GM12878 (cell line): ENCODE data around the gene ZSWIM3. TPM values are rescaled to one million over a fixed set of nuclear protein-coding genes. Genes with fewer than 3 reads are reported as not detected.

Source experiments
- ATAC-seq: fragments of 200-7000 bp; cut with Tn5 transposase; 3 replicates; pipeline ENCODE4 v1.9.1; 2020; ENCODE audit warnings: mild to moderate bottlenecking, moderate library complexity
- BruUV-seq: library from RNA; stranded (reverse); fragments of 400-500 nt; replicated peaks from 2 replicates; lab custom pipeline; 2021; lab: Mats Ljungman, UMichigan
- CTCF ChIA-PET: fragments of 300-600 bp; sonication (Branson Sonifier 250); formaldehyde crosslinking; extraction: SDS; loops from one replicate; lab custom pipeline; 2021; ENCODE audit warnings: inconsistent platforms; lab: Yijun Ruan, JAX
- POLR2A ChIA-PET: fragments of 350-600 bp; formaldehyde crosslinking; extraction: SDS; loops from one replicate; lab custom pipeline; 2021; ENCODE audit warnings: inconsistent platforms; lab: Charles Lee
- RAD21 ChIA-PET: fragments of 300-600 bp; sonication (Branson Sonifier 250); formaldehyde crosslinking; loops from one replicate; lab custom pipeline; 2023; ENCODE audit warnings: antibody characterized with exemption; ENCODE audit not compliant: unreplicated experiment; lab: Charles Lee
- SMC1A ChIA-PET: fragments of 300-600 bp; sonication (Branson Sonifier 250); formaldehyde crosslinking; loops from one replicate; lab custom pipeline; 2023; ENCODE audit not compliant: unreplicated experiment, uncharacterized antibody; lab: Charles Lee
- DNase-seq: peaks from one replicate; pipeline ENCODE4 v3.0.0-alpha.2; 2011; ENCODE audit warnings: low read depth, low spot score
- FAIRE-seq: peaks from 3 replicates; lab custom pipeline; 2011; peaks lifted over from hg19 to GRCh38; lab: Jason Lieb, UNC
- H2AFZ ChIP-seq: 2 replicates; pipeline ENCODE4 v1.6.0; 2011; ENCODE audit warnings: low read depth, low read length, control low read depth; ENCODE audit not compliant: control insufficient read depth
- H3K27ac ChIP-seq: 2 replicates; pipeline ENCODE4 v1.5.1; 2011; ENCODE audit warnings: control low read depth; ENCODE audit not compliant: control insufficient read depth, insufficient read depth
- H3K27me3 ChIP-seq, 2 experiments: replicated peaks in 1 of 2; 2 replicates each; pipeline versions ENCODE4 v1.6.0 to v1.6.1; 2011; ENCODE audit warnings: low read length in 1 of 2; ENCODE audit not compliant: control insufficient read depth in 2 of 2, insufficient read depth in 2 of 2
- H3K36me3 ChIP-seq, 2 experiments: 2 replicates each; pipeline ENCODE4 v1.5.1; 2011; ENCODE audit warnings: low read length in 1 of 2; ENCODE audit not compliant: control insufficient read depth in 2 of 2, insufficient read depth in 2 of 2
- H3K4me1 ChIP-seq: 2 replicates; pipeline ENCODE4 v1.6.1; 2011; ENCODE audit warnings: mild to moderate bottlenecking, low read length, moderate library complexity, mixed read lengths; ENCODE audit not compliant: control insufficient read depth, insufficient read depth
- H3K4me2 ChIP-seq: 2 replicates; pipeline ENCODE4 v1.6.0; 2011; ENCODE audit warnings: control low read depth; ENCODE audit not compliant: control insufficient read depth, insufficient read depth
- H3K4me3 ChIP-seq: fragments of 200-600 bp; sonication (generic); 2 replicates; pipeline ENCODE4 v1.5.1; 2016
- H3K79me2 ChIP-seq: 2 replicates; pipeline ENCODE4 v1.6.0; 2011; ENCODE audit warnings: low read length; ENCODE audit not compliant: control insufficient read depth, insufficient read depth
- H3K9ac ChIP-seq: 2 replicates; pipeline ENCODE4 v1.8.0; 2011; ENCODE audit warnings: low read length, control low read depth, mixed read lengths; ENCODE audit not compliant: control insufficient read depth, insufficient read depth
- H3K9me3 ChIP-seq: replicated peaks from 3 replicates; pipeline ENCODE4 v1.5.1; 2011; ENCODE audit warnings: mild to moderate bottlenecking, low read length; ENCODE audit not compliant: control insufficient read depth, insufficient read depth
- H4K20me1 ChIP-seq: 2 replicates; pipeline ENCODE4 v1.6.0; 2011; ENCODE audit not compliant: control insufficient read depth, insufficient read depth
- BMI1 ChIP-seq: fragments of 450-650 bp; IDR thresholded peaks from 2 replicates; pipeline ENCODE4 v1.6.1; 2016; ENCODE audit warnings: mild to moderate bottlenecking, moderate library complexity, borderline replicate concordance
- HDAC2 ChIP-seq: fragments of 200-600 bp; sonication (generic); IDR thresholded peaks from 2 replicates; pipeline ENCODE4 v1.6.1; 2017
- JUNB ChIP-seq: IDR thresholded peaks from 2 replicates; pipeline ENCODE4 v1.6.1; 2016; ENCODE audit warnings: antibody characterized with exemption, mild to moderate bottlenecking
- PML ChIP-seq: IDR thresholded peaks from 2 replicates; pipeline ENCODE4 v1.6.1; 2012; ENCODE audit warnings: low read length, inconsistent platforms
- RUNX3 ChIP-seq: IDR thresholded peaks from 2 replicates; pipeline ENCODE4 v1.6.1; 2012; ENCODE audit warnings: low read length, inconsistent platforms
- SREBF1 ChIP-seq: IDR thresholded peaks from 2 replicates; pipeline ENCODE4 v1.6.1; 2012; ENCODE audit warnings: mild to moderate bottlenecking, low read length
- WGBS: methylation state at CpG from one replicate; pipeline ENCODE4 v1.1.6; 2016; ENCODE audit warnings: low lambda C conversion rate; ENCODE audit not compliant: insufficient replicate concordance, insufficient coverage; ENCODE audit errors: missing lambda C conversion rate; 5-methylcytosine and 5-hydroxymethylcytosine counted together
- in situ Hi-C: fragments of 300-500 bp; cut with MboI; formaldehyde crosslinking; loops from 9 replicates; pipeline ENCODE4 v1.14.3; 2018; ENCODE audit warnings: mixed read lengths
- intact Hi-C: fragments of 100-400 bp; cut with micrococcal nuclease; formaldehyde crosslinking; loops from one replicate; pipeline ENCODE4 v1.14.2; 2022; ENCODE audit not compliant: unreplicated experiment
- polyA plus RNA-seq, 11 experiments: library from polyadenylated mRNA; depleted of rRNA in 4 of 11; unstranded in 6 of 11; stranded (reverse) in 5 of 11; fragments of >200 nt; fragmentation: Nextera tagmentation in 4 of 11; fragmentation: Illumina TruSeq in 1 of 11; extraction: Ambion mirVana in 4 of 11; extraction: Trizol in 1 of 11; gene quantifications; 1 replicate in 1 of 11; 2 replicates in 10 of 11; pipeline versions ENCODE4 v1.2.1 to v1.2.3, GENCODE V29; 2011 to 2016; ENCODE audit warnings: inconsistent platforms in 2 of 11, missing spikeins in 2 of 11, low read depth in 1 of 11
- total RNA-seq, 4 experiments: library from RNA; depleted of rRNA in 3 of 4; stranded (reverse); fragments of >200 nt in 3 of 4; fragmentation: Illumina TruSeq in 1 of 4; extraction: Trizol in 1 of 4; gene quantifications; 2 replicates each; pipeline versions ENCODE4 v1.2.1 to v1.2.3, GENCODE V29; 2013 to 2021
- TF ChIP-seq, protein P1 (sequence below): fragments of 150-350 bp; IDR thresholded peaks from 2 replicates; pipeline ENCODE4 v1.6.1; 2016; ENCODE audit warnings: low read depth, low read length
- TF ChIP-seq, protein P2 (sequence below): IDR thresholded peaks from 2 replicates; pipeline ENCODE4 v1.6.1; 2011; ENCODE audit warnings: borderline replicate concordance, low read depth, mild to moderate bottlenecking, moderate library complexity, mixed read lengths, low read length; ENCODE audit not compliant: insufficient read depth; ENCODE audit errors: extremely low read length

The ZSWIM3 gene
- total and polyA plus RNA-seq, 10 of the 15 experiments (the other 5 are each of a cell fraction or from before 2014, with no cell fraction given), result 1.6 to 5.1 (median 4.2) TPM

DNA sequence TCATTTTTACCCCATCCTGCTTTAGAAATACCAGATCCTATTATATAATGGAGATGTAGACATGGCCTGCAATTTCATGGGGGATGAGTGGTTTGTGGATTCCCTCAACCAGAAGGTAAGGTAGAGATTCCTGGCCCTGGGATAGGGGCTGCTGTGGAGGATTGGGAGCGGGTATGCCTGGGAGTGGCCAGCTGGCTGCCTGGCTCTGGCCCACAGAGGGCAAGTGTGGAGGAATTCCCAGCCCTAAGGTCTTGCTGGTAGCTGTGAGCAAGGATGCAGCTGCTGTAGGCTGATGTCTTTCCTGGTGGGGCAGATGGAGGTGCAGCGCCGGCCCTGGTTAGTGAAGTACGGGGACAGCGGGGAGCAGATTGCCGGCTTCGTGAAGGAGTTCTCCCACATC lies 40.3 kb downstream of the ZSWIM3 start (continued):
- TF ChIP-seq, protein P1, sequence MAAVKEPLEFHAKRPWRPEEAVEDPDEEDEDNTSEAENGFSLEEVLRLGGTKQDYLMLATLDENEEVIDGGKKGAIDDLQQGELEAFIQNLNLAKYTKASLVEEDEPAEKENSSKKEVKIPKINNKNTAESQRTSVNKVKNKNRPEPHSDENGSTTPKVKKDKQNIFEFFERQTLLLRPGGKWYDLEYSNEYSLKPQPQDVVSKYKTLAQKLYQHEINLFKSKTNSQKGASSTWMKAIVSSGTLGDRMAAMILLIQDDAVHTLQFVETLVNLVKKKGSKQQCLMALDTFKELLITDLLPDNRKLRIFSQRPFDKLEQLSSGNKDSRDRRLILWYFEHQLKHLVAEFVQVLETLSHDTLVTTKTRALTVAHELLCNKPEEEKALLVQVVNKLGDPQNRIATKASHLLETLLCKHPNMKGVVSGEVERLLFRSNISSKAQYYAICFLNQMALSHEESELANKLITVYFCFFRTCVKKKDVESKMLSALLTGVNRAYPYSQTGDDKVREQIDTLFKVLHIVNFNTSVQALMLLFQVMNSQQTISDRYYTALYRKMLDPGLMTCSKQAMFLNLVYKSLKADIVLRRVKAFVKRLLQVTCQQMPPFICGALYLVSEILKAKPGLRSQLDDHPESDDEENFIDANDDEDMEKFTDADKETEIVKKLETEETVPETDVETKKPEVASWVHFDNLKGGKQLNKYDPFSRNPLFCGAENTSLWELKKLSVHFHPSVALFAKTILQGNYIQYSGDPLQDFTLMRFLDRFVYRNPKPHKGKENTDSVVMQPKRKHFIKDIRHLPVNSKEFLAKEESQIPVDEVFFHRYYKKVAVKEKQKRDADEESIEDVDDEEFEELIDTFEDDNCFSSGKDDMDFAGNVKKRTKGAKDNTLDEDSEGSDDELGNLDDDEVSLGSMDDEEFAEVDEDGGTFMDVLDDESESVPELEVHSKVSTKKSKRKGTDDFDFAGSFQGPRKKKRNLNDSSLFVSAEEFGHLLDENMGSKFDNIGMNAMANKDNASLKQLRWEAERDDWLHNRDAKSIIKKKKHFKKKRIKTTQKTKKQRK, result no peak
- TF ChIP-seq SREBF1, result no peak

DNA sequence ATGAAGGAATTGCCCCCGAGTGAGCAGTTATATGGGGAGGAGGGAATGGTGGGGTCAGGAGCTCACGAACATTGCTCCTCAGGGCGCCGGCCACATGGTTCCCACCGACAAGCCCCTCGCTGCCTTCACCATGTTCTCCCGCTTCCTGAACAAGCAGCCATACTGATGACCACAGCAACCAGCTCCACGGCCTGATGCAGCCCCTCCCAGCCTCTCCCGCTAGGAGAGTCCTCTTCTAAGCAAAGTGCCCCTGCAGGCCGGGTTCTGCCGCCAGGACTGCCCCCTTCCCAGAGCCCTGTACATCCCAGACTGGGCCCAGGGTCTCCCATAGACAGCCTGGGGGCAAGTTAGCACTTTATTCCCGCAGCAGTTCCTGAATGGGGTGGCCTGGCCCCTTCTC lies 40.9 kb downstream of the ZSWIM3 start:
- POLR2A ChIA-PET, result interaction anchor here (0.6 kb wide), 1 partner anchor 28 kb away, joined by 3 read pairs; no protein-coding TSS in a partner anchor
- CTCF ChIA-PET, result no interaction called here
- SMC1A ChIA-PET, result no interaction called here
- TF ChIP-seq HDAC2 (no peak), JUNB (no peak), RUNX3 (no peak), BMI1 (no peak), PML (no peak)
- TF ChIP-seq, protein P2, sequence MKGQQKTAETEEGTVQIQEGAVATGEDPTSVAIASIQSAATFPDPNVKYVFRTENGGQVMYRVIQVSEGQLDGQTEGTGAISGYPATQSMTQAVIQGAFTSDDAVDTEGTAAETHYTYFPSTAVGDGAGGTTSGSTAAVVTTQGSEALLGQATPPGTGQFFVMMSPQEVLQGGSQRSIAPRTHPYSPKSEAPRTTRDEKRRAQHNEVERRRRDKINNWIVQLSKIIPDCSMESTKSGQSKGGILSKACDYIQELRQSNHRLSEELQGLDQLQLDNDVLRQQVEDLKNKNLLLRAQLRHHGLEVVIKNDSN, result no peak
- Histone ChIP-seq H3K9ac (no peak overlapping the region), H3K36me3 (peaks cover 0 to 4% of the 10 kb centered on the region in 2 experiments; a peak in 2 of 4 replicates), H4K20me1 (no peaks in the 10 kb centered on the region), H3K4me3 (no peak overlapping the region), H3K27me3 (no peaks in the 10 kb centered on the region), H3K4me2 (no peak overlapping the region), H3K4me1 (no peaks in the 10 kb centered on the region), H3K79me2 (no peaks in the 10 kb centered on the region), H3K9me3 (no peaks in the 10 kb centered on the region), H2AFZ (no peak overlapping the region), H3K27ac (no peak overlapping the region)
- RAD21 ChIA-PET, result no interaction called here
- BruUV-seq, result no TSS peak
- no peak for ATAC-seq
- in situ Hi-C loops (no loop called here), intact Hi-C loops (no loop called here)
- no peak for FAIRE-seq
- WGBS, result 93% methylated on average over 12 of the region's 12 CpGs
- no peak for DNase-seq
